Measurements from ENCODE around the gene PLEKHM3.

PLEKHM3 gene

GRCh38 chr2:208013285-208014178 lies 11.8 kb downstream of the PLEKHM3 start:
- Histone ChIP-seq H3K9me3 (ENCODE audit: control insufficient read depth in 2 of 2, low read length in 2 of 2) (no peaks in the 10 kb centered on the region), H3K4me3 (ENCODE audit: low read length in 2 of 2) (no peak overlapping the region), H3K27ac (ENCODE audit: low read length) (no peak overlapping the region), H3K36me3 (ENCODE audit: control insufficient read depth in 2 of 2, insufficient read depth in 2 of 2, low read length in 2 of 2) (no peaks in the 10 kb centered on the region), H3K9ac (ENCODE audit: low read length in 2 of 2) (no peak overlapping the region), H3K27me3 (ENCODE audit: control insufficient read depth in 1 of 2, insufficient read depth in 2 of 2, low read length in 2 of 2) (no peaks in the 10 kb centered on the region), H3K4me1 (ENCODE audit: control insufficient read depth, insufficient read depth, low read length) (no peaks in the 10 kb centered on the region)

GRCh38 chr2:208012449-208012848 lies 12.9 kb downstream of the PLEKHM3 start:
- no peak overlapping the region for H3K4me3 ChIP-seq (ENCODE audit: low read length in 2 of 2)
- H3K27ac ChIP-seq (ENCODE audit: low read length), result no peak overlapping the region
- no peaks in the 10 kb centered on the region for H3K4me1 ChIP-seq (ENCODE audit: control insufficient read depth, insufficient read depth, low read length)
- no peaks in the 10 kb centered on the region for H3K36me3 ChIP-seq (ENCODE audit: control insufficient read depth in 2 of 2, insufficient read depth in 2 of 2, low read length in 2 of 2)
- no peaks in the 10 kb centered on the region for H3K9me3 ChIP-seq (ENCODE audit: control insufficient read depth in 2 of 2, low read length in 2 of 2)
- H3K9ac ChIP-seq (ENCODE audit: low read length in 2 of 2), result no peak overlapping the region
- H3K27me3 ChIP-seq (ENCODE audit: control insufficient read depth in 1 of 2, insufficient read depth in 2 of 2, low read length in 2 of 2), result no peaks in the 10 kb centered on the region

- no peak overlapping the region for H3K9ac ChIP-seq (ENCODE audit: low read length in 2 of 2)
- H3K9me3 ChIP-seq (ENCODE audit: control insufficient read depth in 2 of 2, low read length in 2 of 2), result no peaks in the 10 kb centered on the region
- no peaks in the 10 kb centered on the region for H3K4me1 ChIP-seq (ENCODE audit: control insufficient read depth, insufficient read depth, low read length)
- no peak overlapping the region for H3K27ac ChIP-seq (ENCODE audit: low read length)
- no peak overlapping the region for H3K4me3 ChIP-seq (ENCODE audit: low read length in 2 of 2)
- H3K36me3 ChIP-seq (ENCODE audit: control insufficient read depth in 2 of 2, insufficient read depth in 2 of 2, low read length in 2 of 2), result no peaks in the 10 kb centered on the region
- H3K27me3 ChIP-seq (ENCODE audit: control insufficient read depth in 1 of 2, insufficient read depth in 2 of 2, low read length in 2 of 2), result no peaks in the 10 kb centered on the region
Observed at GRCh38 chr2:208010506-208010905, 14.8 kb downstream of the PLEKHM3 start.

- no peaks in the 10 kb centered on the region for H3K27me3 ChIP-seq (ENCODE audit: control insufficient read depth in 1 of 2, insufficient read depth in 2 of 2, low read length in 2 of 2)
- H3K9me3 ChIP-seq (ENCODE audit: control insufficient read depth in 2 of 2, low read length in 2 of 2), result no peaks in the 10 kb centered on the region
- no peaks in the 10 kb centered on the region for H3K4me1 ChIP-seq (ENCODE audit: control insufficient read depth, insufficient read depth, low read length)
- no peak overlapping the region for H3K4me3 ChIP-seq (ENCODE audit: low read length in 2 of 2)
- H3K36me3 ChIP-seq (ENCODE audit: control insufficient read depth in 2 of 2, insufficient read depth in 2 of 2, low read length in 2 of 2), result no peaks in the 10 kb centered on the region
- H3K9ac ChIP-seq (ENCODE audit: low read length in 2 of 2), result no peak overlapping the region
- no peak overlapping the region for H3K27ac ChIP-seq (ENCODE audit: low read length)
Observed at GRCh38 chr2:208006833-208007232, 18.5 kb downstream of the PLEKHM3 start.

GRCh38 chr2:208006337-208006736 lies 19.0 kb downstream of the PLEKHM3 start:
- H3K9ac ChIP-seq (ENCODE audit: low read length in 2 of 2), result no peak overlapping the region
- H3K4me1 ChIP-seq (ENCODE audit: control insufficient read depth, insufficient read depth, low read length), result no peaks in the 10 kb centered on the region
- H3K36me3 ChIP-seq (ENCODE audit: control insufficient read depth in 2 of 2, insufficient read depth in 2 of 2, low read length in 2 of 2), result peaks cover 0 to 3% of the 10 kb centered on the region in 2 donors
- no peak overlapping the region for H3K27ac ChIP-seq (ENCODE audit: low read length)
- H3K4me3 ChIP-seq (ENCODE audit: low read length in 2 of 2), result no peak overlapping the region
- H3K9me3 ChIP-seq (ENCODE audit: control insufficient read depth in 2 of 2, low read length in 2 of 2), result no peaks in the 10 kb centered on the region
- H3K27me3 ChIP-seq (ENCODE audit: control insufficient read depth in 1 of 2, insufficient read depth in 2 of 2, low read length in 2 of 2), result no peaks in the 10 kb centered on the region

- Histone ChIP-seq H3K4me3 (ENCODE audit: low read length in 2 of 2) (no peak overlapping the region), H3K27me3 (ENCODE audit: control insufficient read depth in 1 of 2, insufficient read depth in 2 of 2, low read length in 2 of 2) (no peaks in the 10 kb centered on the region), H3K9ac (ENCODE audit: low read length in 2 of 2) (no peak overlapping the region), H3K27ac (ENCODE audit: low read length) (no peak overlapping the region), H3K36me3 (ENCODE audit: control insufficient read depth in 2 of 2, insufficient read depth in 2 of 2, low read length in 2 of 2) (peaks cover 3 to 14% of the 10 kb centered on the region in 2 donors), H3K9me3 (ENCODE audit: control insufficient read depth in 2 of 2, low read length in 2 of 2) (no peaks in the 10 kb centered on the region), H3K4me1 (ENCODE audit: control insufficient read depth, insufficient read depth, low read length) (no peaks in the 10 kb centered on the region)
Observed at GRCh38 chr2:208001924-208002323, 23.4 kb downstream of the PLEKHM3 start.

GRCh38 chr2:208000701-208001395 lies 24.5 kb downstream of the PLEKHM3 start:
- Histone ChIP-seq H3K4me3 (ENCODE audit: low read length in 2 of 2) (no peak overlapping the region), H3K27ac (ENCODE audit: low read length) (no peak overlapping the region), H3K27me3 (ENCODE audit: control insufficient read depth in 1 of 2, insufficient read depth in 2 of 2, low read length in 2 of 2) (no peaks in the 10 kb centered on the region), H3K9ac (ENCODE audit: low read length in 2 of 2) (no peak overlapping the region), H3K4me1 (ENCODE audit: control insufficient read depth, insufficient read depth, low read length) (no peaks in the 10 kb centered on the region), H3K9me3 (ENCODE audit: control insufficient read depth in 2 of 2, low read length in 2 of 2) (no peaks in the 10 kb centered on the region), H3K36me3 (ENCODE audit: control insufficient read depth in 2 of 2, insufficient read depth in 2 of 2, low read length in 2 of 2) (peaks cover 3 to 16% of the 10 kb centered on the region in 2 donors)

GRCh38 chr2:207996848-207997247 lies 28.5 kb downstream of the PLEKHM3 start:
- Histone ChIP-seq H3K27ac (ENCODE audit: low read length) (no peak overlapping the region), H3K9me3 (ENCODE audit: control insufficient read depth in 2 of 2, low read length in 2 of 2) (no peaks in the 10 kb centered on the region), H3K36me3 (ENCODE audit: control insufficient read depth in 2 of 2, insufficient read depth in 2 of 2, low read length in 2 of 2) (peaks cover 3 to 16% of the 10 kb centered on the region in 2 donors), H3K9ac (ENCODE audit: low read length in 2 of 2) (no peak overlapping the region), H3K4me3 (ENCODE audit: low read length in 2 of 2) (no peak overlapping the region), H3K27me3 (ENCODE audit: control insufficient read depth in 1 of 2, insufficient read depth in 2 of 2, low read length in 2 of 2) (no peaks in the 10 kb centered on the region), H3K4me1 (ENCODE audit: control insufficient read depth, insufficient read depth, low read length) (no peaks in the 10 kb centered on the region)

GRCh38 chr2:207995887-207996286 lies 29.4 kb downstream of the PLEKHM3 start:
- Histone ChIP-seq H3K4me1 (ENCODE audit: control insufficient read depth, insufficient read depth, low read length) (no peaks in the 10 kb centered on the region), H3K4me3 (ENCODE audit: low read length in 2 of 2) (no peak overlapping the region), H3K27me3 (ENCODE audit: control insufficient read depth in 1 of 2, insufficient read depth in 2 of 2, low read length in 2 of 2) (no peaks in the 10 kb centered on the region), H3K27ac (ENCODE audit: low read length) (no peak overlapping the region), H3K9ac (ENCODE audit: low read length in 2 of 2) (no peak overlapping the region), H3K9me3 (ENCODE audit: control insufficient read depth in 2 of 2, low read length in 2 of 2) (no peaks in the 10 kb centered on the region), H3K36me3 (ENCODE audit: control insufficient read depth in 2 of 2, insufficient read depth in 2 of 2, low read length in 2 of 2) (peaks cover 3 to 10% of the 10 kb centered on the region in 2 donors)

GRCh38 chr2:207993151-207993763 lies 32.1 kb downstream of the PLEKHM3 start:
- H3K9ac ChIP-seq (ENCODE audit: low read length in 2 of 2), result no peak overlapping the region
- no peak overlapping the region for H3K4me3 ChIP-seq (ENCODE audit: low read length in 2 of 2)
- H3K27me3 ChIP-seq (ENCODE audit: control insufficient read depth in 1 of 2, insufficient read depth in 2 of 2, low read length in 2 of 2), result no peaks in the 10 kb centered on the region
- no peaks in the 10 kb centered on the region for H3K9me3 ChIP-seq (ENCODE audit: control insufficient read depth in 2 of 2, low read length in 2 of 2)
- H3K4me1 ChIP-seq (ENCODE audit: control insufficient read depth, insufficient read depth, low read length), result no peaks in the 10 kb centered on the region
- no peak overlapping the region for H3K27ac ChIP-seq (ENCODE audit: low read length)
- peaks cover 0 to 2% of the 10 kb centered on the region in 2 donors for H3K36me3 ChIP-seq (ENCODE audit: control insufficient read depth in 2 of 2, insufficient read depth in 2 of 2, low read length in 2 of 2)
